CD14-positive monocyte (primary cell): ENCODE measurements around the gene RGL3. TPM values are rescaled to one million over a fixed set of nuclear protein-coding genes. Genes with fewer than 3 reads are reported as not detected.

Source experiments
- DNase-seq, 3 donors: peaks; one replicate each; pipeline ENCODE4 v3.0.0-alpha.2; 2011 to 2022
- H2AFZ ChIP-seq: 2 replicates; pipeline ENCODE4 v1.6.0; 2012; ENCODE audit warnings: mild to moderate bottlenecking, low read depth, low read length, inconsistent platforms; ENCODE audit not compliant: insufficient read depth, poor library complexity, severe bottlenecking
- H3K27ac ChIP-seq, 2 donors: 1 replicate in 1 of 2; 2 replicates in 1 of 2; pipeline ENCODE4 v1.5.1; 2012 to 2013; ENCODE audit warnings: low read length in 2 of 2, control low read depth in 1 of 2, inconsistent platforms in 1 of 2, low read depth in 1 of 2, mild to moderate bottlenecking in 1 of 2
- H3K27me3 ChIP-seq, 2 donors: one replicate each; pipeline versions ENCODE4 v1.6.0 to v1.6.1; 2011 to 2013; ENCODE audit warnings: low read length in 2 of 2; ENCODE audit not compliant: control insufficient read depth in 2 of 2, insufficient read depth in 2 of 2
- H3K36me3 ChIP-seq, 2 donors: replicated peaks in 1 of 2; 1 replicate in 1 of 2; 2 replicates in 1 of 2; pipeline versions ENCODE4 v1.5.1 to v1.6.1; 2012 to 2013; ENCODE audit warnings: low read length in 2 of 2, control low read depth in 1 of 2, inconsistent platforms in 1 of 2, mild to moderate bottlenecking in 1 of 2; ENCODE audit not compliant: insufficient read depth in 2 of 2, control insufficient read depth in 1 of 2
- H3K4me1 ChIP-seq, 2 donors: 1 replicate in 1 of 2; 2 replicates in 1 of 2; pipeline versions ENCODE4 v1.5.1 to v1.6.1; 2012 to 2013; ENCODE audit warnings: low read length in 2 of 2, control low read depth in 1 of 2, inconsistent platforms in 1 of 2, mild to moderate bottlenecking in 1 of 2, moderate library complexity in 1 of 2; ENCODE audit not compliant: insufficient read depth in 2 of 2, control insufficient read depth in 1 of 2
- H3K4me2 ChIP-seq: replicated peaks from 2 replicates; pipeline ENCODE3; 2012; ENCODE audit warnings: low read length, moderate library complexity, mild to moderate bottlenecking; ENCODE audit not compliant: poor library complexity, severe bottlenecking; ENCODE audit errors: extremely low read depth
- H3K4me3 ChIP-seq, 3 experiments: fragments of 200-600 bp in 1 of 3; sonication (generic) in 1 of 3; replicated peaks in 1 of 3; 1 replicate in 2 of 3; 2 replicates in 1 of 3; pipeline ENCODE4 v1.5.1; 2011 to 2013; ENCODE audit warnings: low read length in 3 of 3, mild to moderate bottlenecking in 3 of 3, control low read depth in 2 of 3, low read depth in 2 of 3, inconsistent platforms in 1 of 3, moderate library complexity in 1 of 3
- H3K79me2 ChIP-seq: 2 replicates; pipeline ENCODE4 v1.6.0; 2012; ENCODE audit warnings: mild to moderate bottlenecking, control low read depth, inconsistent platforms, low read length, moderate library complexity; ENCODE audit not compliant: insufficient read depth
- H3K9ac ChIP-seq: 2 replicates; pipeline ENCODE4 v1.6.0; 2017; ENCODE audit warnings: low read length, mild to moderate bottlenecking; ENCODE audit not compliant: insufficient read depth, poor library complexity, severe bottlenecking
- H3K9me3 ChIP-seq, 2 donors: replicated peaks in 1 of 2; 1 replicate in 1 of 2; 2 replicates in 1 of 2; pipeline versions ENCODE4 v1.5.1 to v1.6.1; 2012 to 2013; ENCODE audit warnings: low read length in 2 of 2, control low read depth in 1 of 2; ENCODE audit not compliant: control insufficient read depth in 1 of 2, insufficient read depth in 1 of 2
- H4K20me1 ChIP-seq: 2 replicates; pipeline ENCODE4 v1.6.0; 2012; ENCODE audit warnings: mild to moderate bottlenecking, low read length, control low read depth, moderate library complexity; ENCODE audit not compliant: insufficient read depth
- H3K27ac Mint-ChIP-seq, 7 donors: one replicate each; pipeline ENCODE4 v1.8.0; 2020; ENCODE audit warnings: mild to moderate bottlenecking in 7 of 7, mixed read lengths in 7 of 7, moderate library complexity in 6 of 7, inconsistent platforms in 2 of 7
- H3K27me3 Mint-ChIP-seq, 3 donors: one replicate each; pipeline ENCODE4 v1.8.0; 2021 to 2022; ENCODE audit warnings: low read depth in 3 of 3, mild to moderate bottlenecking in 3 of 3, mixed read lengths in 3 of 3, moderate library complexity in 3 of 3, inconsistent platforms in 1 of 3
- H3K36me3 Mint-ChIP-seq, 2 donors: one replicate each; pipeline ENCODE4 v1.8.0; 2020; ENCODE audit warnings: mixed read lengths in 2 of 2, inconsistent platforms in 1 of 2, mild to moderate bottlenecking in 1 of 2
- H3K4me1 Mint-ChIP-seq: one replicate; pipeline ENCODE4 v1.8.0; 2020; ENCODE audit warnings: mild to moderate bottlenecking, mixed read lengths
- H3K4me3 Mint-ChIP-seq, 2 donors: one replicate each; pipeline ENCODE4 v1.8.0; 2020; ENCODE audit warnings: mild to moderate bottlenecking in 2 of 2, mixed read lengths in 2 of 2, moderate library complexity in 1 of 2
- H3K9me3 Mint-ChIP-seq, 7 donors: one replicate each; pipeline ENCODE4 v1.8.0; 2020 to 2022; ENCODE audit warnings: mixed read lengths in 7 of 7, mild to moderate bottlenecking in 6 of 7, moderate library complexity in 6 of 7, inconsistent platforms in 2 of 7
- WGBS: methylation state at CpG from one replicate; pipeline ENCODE4 v1.1.5; 2013; ENCODE audit warnings: missing lambda C conversion rate; ENCODE audit not compliant: insufficient coverage; 5-methylcytosine and 5-hydroxymethylcytosine counted together
- intact Hi-C, 2 donors: fragments of 100-400 bp; cut with micrococcal nuclease; formaldehyde crosslinking; loops; one replicate each; pipeline versions ENCODE4 v1.15.0 to v1.15.1; 2023
- polyA plus RNA-seq, 3 donors: library from polyadenylated mRNA; depleted of rRNA in 1 of 3; unstranded in 2 of 3; stranded (reverse) in 1 of 3; fragments of 300-500 nt in 2 of 3; fragments of >200 nt in 1 of 3; fragmentation: Illumina TruSeq in 2 of 3; gene quantifications; 1 replicate in 2 of 3; 2 replicates in 1 of 3; pipeline ENCODE4 v1.2.3, GENCODE V29; 2012 to 2021
- TF ChIP-seq, protein P1 (sequence below): fragments of 200-600 bp; IDR thresholded peaks from one replicate; pipeline ENCODE4 v1.8.0; 2022; ENCODE audit warnings: antibody characterized with exemption, mild to moderate bottlenecking

Gene RGL3
- polyA plus RNA-seq, 3 donors: 1.7 TPM; not detected in 2

- Histone ChIP-seq H4K20me1 (peaks cover 13% of the 10 kb centered on the region), H3K4me2 (no peak overlapping the region), H3K79me2 (no peaks in the 10 kb centered on the region), H2AFZ (no peak overlapping the region), H3K4me1 (no peaks in the 10 kb centered on the region), H3K27ac (no peak overlapping the region), H3K36me3 (peaks cover 40 to 53% of the 10 kb centered on the region in 2 donors), H3K4me3 (no peak overlapping the region), H3K9me3 (no peaks in the 10 kb centered on the region), H3K27me3 (no peaks in the 10 kb centered on the region), H3K9ac (no peak overlapping the region)
- intact Hi-C loops: no loop called here
- Mint-ChIP-seq H3K9me3 (peaks cover 0 to 1% (median 0%) of the 10 kb centered on the region in 7 donors), H3K36me3 (peaks cover 28 to 47% of the 10 kb centered on the region in 2 donors), H3K27ac (peak overlapping the region in 3 of 7 donors; percentile 50 to 76 (median 57)), H3K4me1 (no peaks in the 10 kb centered on the region), H3K4me3 (no peak overlapping the region), H3K27me3 (peaks cover 3 to 6% (median 3%) of the 10 kb centered on the region in 3 donors)
- TF ChIP-seq, protein P1, sequence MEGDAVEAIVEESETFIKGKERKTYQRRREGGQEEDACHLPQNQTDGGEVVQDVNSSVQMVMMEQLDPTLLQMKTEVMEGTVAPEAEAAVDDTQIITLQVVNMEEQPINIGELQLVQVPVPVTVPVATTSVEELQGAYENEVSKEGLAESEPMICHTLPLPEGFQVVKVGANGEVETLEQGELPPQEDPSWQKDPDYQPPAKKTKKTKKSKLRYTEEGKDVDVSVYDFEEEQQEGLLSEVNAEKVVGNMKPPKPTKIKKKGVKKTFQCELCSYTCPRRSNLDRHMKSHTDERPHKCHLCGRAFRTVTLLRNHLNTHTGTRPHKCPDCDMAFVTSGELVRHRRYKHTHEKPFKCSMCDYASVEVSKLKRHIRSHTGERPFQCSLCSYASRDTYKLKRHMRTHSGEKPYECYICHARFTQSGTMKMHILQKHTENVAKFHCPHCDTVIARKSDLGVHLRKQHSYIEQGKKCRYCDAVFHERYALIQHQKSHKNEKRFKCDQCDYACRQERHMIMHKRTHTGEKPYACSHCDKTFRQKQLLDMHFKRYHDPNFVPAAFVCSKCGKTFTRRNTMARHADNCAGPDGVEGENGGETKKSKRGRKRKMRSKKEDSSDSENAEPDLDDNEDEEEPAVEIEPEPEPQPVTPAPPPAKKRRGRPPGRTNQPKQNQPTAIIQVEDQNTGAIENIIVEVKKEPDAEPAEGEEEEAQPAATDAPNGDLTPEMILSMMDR: no peak
- no peak for DNase-seq
- WGBS: 97% methylated on average over 14 of the region's 21 CpGs
Measured at GRCh38 chr19:11450570-11451326, 31.6 kb upstream of the RGL3 start.

- TF ChIP-seq, protein P1: no peak
- peaks cover 0 to 3% (median 2%) of the 10 kb centered on the region in 3 donors for H3K27me3 Mint-ChIP-seq
- H3K9me3 Mint-ChIP-seq: peaks cover 0 to 1% (median 0%) of the 10 kb centered on the region in 7 donors
- peaks cover 56 to 70% of the 10 kb centered on the region in 2 donors for H3K36me3 ChIP-seq
- WGBS: 97% methylated on average over 28 of the region's 31 CpGs
- no peak overlapping the region for H3K4me2 ChIP-seq
- H3K4me1 Mint-ChIP-seq: no peaks in the 10 kb centered on the region
- no peak overlapping the region for H3K4me3 ChIP-seq
- no peaks in the 10 kb centered on the region for H3K79me2 ChIP-seq
- no peak overlapping the region for H3K9ac ChIP-seq
- H3K9me3 ChIP-seq: no peaks in the 10 kb centered on the region
- no peak overlapping the region for H2AFZ ChIP-seq
- no peak overlapping the region for H3K27ac Mint-ChIP-seq
- DNase-seq: no peak
- intact Hi-C loops: loop anchor here in 1 of 2 donors (5.0 kb wide), 1 partner anchor 162 kb away; no protein-coding TSS in a partner anchor
- no peak overlapping the region for H3K4me3 Mint-ChIP-seq
- H3K27ac ChIP-seq: no peak overlapping the region
- no peaks in the 10 kb centered on the region for H3K27me3 ChIP-seq
- peaks cover 39 to 63% of the 10 kb centered on the region in 2 donors for H3K36me3 Mint-ChIP-seq
- no peaks in the 10 kb centered on the region for H3K4me1 ChIP-seq
- peaks cover 18% of the 10 kb centered on the region for H4K20me1 ChIP-seq
Measured at GRCh38 chr19:11448923-11449554, 29.9 kb upstream of the RGL3 start.
